Measurements from ENCODE around the gene AUTS2.

AUTS2 gene

GRCh38 chr7:70285854-70286253, 687.6 kb downstream of the AUTS2 start:
- TF ChIP-seq CTCF (IDR thresholded peaks at IDR 0.05) = no peak
- Histone ChIP-seq H3K4me1 (ENCODE audit: control insufficient read depth in 1 of 2, insufficient read depth in 1 of 2, low read depth in 1 of 2, low read length in 1 of 2) (no peaks in the 10 kb centered on the region), H3K9me3 (no peaks in the 10 kb centered on the region), H3K36me3 (no peaks in the 10 kb centered on the region), H3K27me3 (no peaks in the 10 kb centered on the region), H3K27ac (no peak overlapping the region), H3K4me3 (ENCODE audit: low read depth in 1 of 2, low read length in 1 of 2) (no peak overlapping the region)

- Histone ChIP-seq H3K4me3 (ENCODE audit: low read depth in 1 of 2, low read length in 1 of 2) (no peak overlapping the region), H3K9me3 (no peaks in the 10 kb centered on the region), H3K36me3 (no peaks in the 10 kb centered on the region), H3K4me1 (ENCODE audit: control insufficient read depth in 1 of 2, insufficient read depth in 1 of 2, low read depth in 1 of 2, low read length in 1 of 2) (no peaks in the 10 kb centered on the region), H3K27ac (no peak overlapping the region), H3K27me3 (no peaks in the 10 kb centered on the region)
- no peak for TF ChIP-seq CTCF (IDR thresholded peaks at IDR 0.05)
These were observed 690.6 kb downstream of the AUTS2 start for GRCh38 chr7:70288781-70289456.

- Histone ChIP-seq H3K9me3 (no peaks in the 10 kb centered on the region), H3K27me3 (no peaks in the 10 kb centered on the region)
These were observed 694.4 kb downstream of the AUTS2 start for GRCh38 chr7:70292716-70293115.

GRCh38 chr7:70294211-70294911, 696.1 kb downstream of the AUTS2 start:
- H3K4me3 ChIP-seq (ENCODE audit: low read depth in 1 of 2, low read length in 1 of 2) = no peak overlapping the region
- H3K4me1 ChIP-seq (ENCODE audit: control insufficient read depth in 1 of 2, insufficient read depth in 1 of 2, low read depth in 1 of 2, low read length in 1 of 2) = no peaks in the 10 kb centered on the region
- no peak overlapping the region for H3K27ac ChIP-seq
- H3K36me3 ChIP-seq = no peaks in the 10 kb centered on the region
- no peaks in the 10 kb centered on the region for H3K27me3 ChIP-seq
- H3K9me3 ChIP-seq = no peaks in the 10 kb centered on the region
- no peak for TF ChIP-seq CTCF (IDR thresholded peaks at IDR 0.05)

More at GRCh38 chr7:70292716-70293115, 694.4 kb downstream of the AUTS2 start:
- H3K36me3 ChIP-seq = no peaks in the 10 kb centered on the region
- H3K4me1 ChIP-seq (ENCODE audit: control insufficient read depth in 1 of 2, insufficient read depth in 1 of 2, low read depth in 1 of 2, low read length in 1 of 2) = no peaks in the 10 kb centered on the region
- TF ChIP-seq CTCF (IDR thresholded peaks at IDR 0.05) = no peak
- no peak overlapping the region for H3K4me3 ChIP-seq (ENCODE audit: low read depth in 1 of 2, low read length in 1 of 2)
- H3K27ac ChIP-seq = no peak overlapping the region

- H3K36me3 ChIP-seq = no peaks in the 10 kb centered on the region
- TF ChIP-seq CTCF (IDR thresholded peaks at IDR 0.05) = no peak
- no peaks in the 10 kb centered on the region for H3K9me3 ChIP-seq
- no peaks in the 10 kb centered on the region for H3K4me1 ChIP-seq (ENCODE audit: control insufficient read depth in 1 of 2, insufficient read depth in 1 of 2, low read depth in 1 of 2, low read length in 1 of 2)
- no peak overlapping the region for H3K4me3 ChIP-seq (ENCODE audit: low read depth in 1 of 2, low read length in 1 of 2)
- H3K27ac ChIP-seq = no peak overlapping the region
- H3K27me3 ChIP-seq = no peaks in the 10 kb centered on the region
These were observed 700.7 kb downstream of the AUTS2 start for GRCh38 chr7:70298780-70299471.

Measured in neutrophil (primary cell).